Endometrium (tissue), 2 donors: ENCODE results near the gene ARRB1.

Experiments used
- FAIRE-seq: peaks from 2 replicates; lab custom pipeline; 2012; peaks lifted over from hg19 to GRCh38; lab: Jason Lieb, UNC
- donor health status: control.
- donor health status: control.

ARRB1 gene

GRCh38 chr11:75273411-75274391 lies 77.8 kb downstream of the ARRB1 start:
- no peak for FAIRE-seq

DNA sequence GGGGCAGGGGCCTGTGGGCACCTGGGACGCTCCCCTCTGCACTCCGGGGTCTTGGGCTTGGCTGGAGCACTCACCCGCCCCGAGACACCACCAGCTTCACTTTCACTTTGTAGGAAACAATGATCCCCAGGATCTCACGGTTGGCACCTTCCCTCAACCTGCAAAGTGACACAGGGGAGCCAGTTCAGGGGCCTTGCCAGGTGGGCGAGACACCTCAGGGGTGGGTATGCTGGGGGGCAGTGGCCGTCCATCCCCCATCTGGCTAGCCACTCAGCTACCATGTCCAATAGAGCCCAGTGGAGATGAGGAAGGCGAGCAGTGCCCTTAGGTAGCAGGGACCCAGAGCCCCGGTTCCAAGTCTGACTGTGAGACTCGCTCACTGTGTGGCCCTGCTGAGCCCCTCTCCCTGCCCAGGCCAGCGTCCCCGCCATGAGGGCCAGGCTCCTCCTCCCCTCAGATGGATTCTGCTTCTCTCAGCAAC lies 78.6 kb downstream of the ARRB1 start:
- no peak for FAIRE-seq

DNA sequence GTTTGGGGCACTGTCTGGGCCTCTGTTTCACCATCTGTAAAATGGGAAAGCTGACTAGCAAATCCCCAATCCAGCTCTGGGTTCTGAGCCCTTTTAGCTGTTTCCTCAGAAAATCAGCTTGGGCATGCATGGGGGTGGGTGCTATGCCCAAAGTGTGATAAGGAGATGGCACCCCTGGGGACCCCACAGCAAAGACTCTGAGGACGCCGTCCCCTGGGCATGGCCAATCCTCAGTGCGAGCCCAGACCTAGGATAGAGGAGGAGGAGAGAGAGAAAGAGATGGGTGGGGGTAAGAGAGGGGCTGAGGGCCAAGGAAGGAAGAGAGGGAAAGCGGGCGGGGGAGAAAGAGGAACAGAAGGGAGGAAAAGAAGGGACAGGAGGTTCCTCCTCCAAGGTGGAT lies 79.1 kb downstream of the ARRB1 start:
- FAIRE-seq: no peak

DNA sequence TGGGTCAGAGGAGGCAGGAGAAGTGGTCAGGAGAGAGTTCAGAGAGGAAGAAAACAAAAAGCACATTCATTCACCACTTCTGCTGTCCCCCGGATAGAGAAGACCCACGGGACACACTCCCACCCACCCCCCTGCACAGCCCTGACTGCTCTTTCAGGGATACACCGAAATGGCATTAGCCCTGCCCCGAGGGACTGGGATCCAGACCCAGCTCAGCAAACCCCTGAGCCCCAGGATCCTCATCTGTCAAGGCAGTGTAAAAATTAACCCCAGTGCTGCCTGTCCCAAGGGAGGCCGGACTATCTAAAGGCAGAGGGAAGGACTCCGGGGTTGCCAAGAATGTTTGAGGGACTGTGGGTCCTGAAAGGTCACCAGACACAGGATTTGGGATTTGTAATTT lies 79.7 kb downstream of the ARRB1 start:
- FAIRE-seq: no peak

DNA sequence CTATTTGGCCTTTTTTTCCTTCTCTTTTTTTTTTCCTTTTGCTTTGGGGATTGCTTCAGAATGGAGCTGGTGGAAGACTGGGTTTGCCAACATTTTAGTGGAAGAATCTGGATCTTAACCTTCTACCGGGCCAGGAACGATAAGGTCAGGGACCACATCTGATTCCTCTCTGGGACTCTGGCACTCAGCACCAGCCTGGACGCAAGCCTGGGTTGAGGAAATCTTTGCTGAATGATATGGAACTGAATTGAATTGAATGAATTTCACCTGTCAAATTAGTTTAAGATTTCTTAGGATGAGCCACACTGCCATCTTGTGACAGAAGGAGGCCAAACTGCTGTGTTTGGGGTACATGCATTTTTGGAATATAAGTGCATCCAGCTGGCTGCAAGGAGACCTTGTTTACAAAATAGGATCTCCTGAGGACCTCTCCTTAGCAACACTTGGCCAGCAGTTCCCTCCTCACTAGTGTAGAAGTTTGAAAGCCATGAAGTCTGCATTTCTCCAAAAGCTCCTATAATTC lies 80.5 kb downstream of the ARRB1 start:
- no peak for FAIRE-seq

GRCh38 chr11:75269896-75270295 lies 81.6 kb downstream of the ARRB1 start:
- no peak for FAIRE-seq

- FAIRE-seq: no peak
Measured at GRCh38 chr11:75269367-75269660, 82.1 kb downstream of the ARRB1 start.

- no peak for FAIRE-seq
Measured at GRCh38 chr11:75268626-75269366, 82.7 kb downstream of the ARRB1 start.

GRCh38 chr11:75267171-75267970 lies 84.1 kb downstream of the ARRB1 start:
- FAIRE-seq: no peak

DNA sequence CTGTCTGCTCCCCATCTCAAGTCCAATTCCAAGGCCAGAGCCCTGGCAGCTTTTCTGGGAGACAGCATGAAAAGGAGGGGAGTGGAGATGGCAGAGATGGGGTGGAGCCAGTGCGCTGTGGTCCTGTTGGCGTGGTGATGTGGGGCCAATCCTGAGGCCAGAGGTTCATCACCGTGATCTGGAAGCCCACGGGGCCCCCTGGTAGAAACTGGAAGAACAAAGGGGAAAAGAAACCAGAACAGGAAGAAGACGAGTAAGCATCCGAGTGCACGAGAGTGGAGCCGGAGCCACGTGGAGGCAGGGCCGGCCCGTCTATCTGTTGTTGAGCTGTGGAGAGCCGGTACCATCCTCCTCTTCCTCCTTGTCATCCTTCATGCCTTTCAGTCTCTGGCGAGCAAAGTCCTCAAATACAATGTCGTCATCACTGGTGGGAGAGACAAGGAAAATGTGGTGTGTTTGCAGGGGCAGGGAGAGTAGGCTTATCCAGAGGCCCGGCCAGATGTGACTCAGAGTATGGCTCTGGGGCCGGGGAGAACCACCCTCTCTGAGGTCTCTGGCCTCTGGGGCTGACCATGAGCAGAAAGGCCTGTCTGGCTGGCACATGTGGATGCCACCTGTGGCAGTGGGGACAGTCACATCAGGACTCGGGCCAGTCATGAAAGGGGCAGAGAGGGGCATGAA lies 85.5 kb downstream of the ARRB1 start:
- no peak for FAIRE-seq

DNA sequence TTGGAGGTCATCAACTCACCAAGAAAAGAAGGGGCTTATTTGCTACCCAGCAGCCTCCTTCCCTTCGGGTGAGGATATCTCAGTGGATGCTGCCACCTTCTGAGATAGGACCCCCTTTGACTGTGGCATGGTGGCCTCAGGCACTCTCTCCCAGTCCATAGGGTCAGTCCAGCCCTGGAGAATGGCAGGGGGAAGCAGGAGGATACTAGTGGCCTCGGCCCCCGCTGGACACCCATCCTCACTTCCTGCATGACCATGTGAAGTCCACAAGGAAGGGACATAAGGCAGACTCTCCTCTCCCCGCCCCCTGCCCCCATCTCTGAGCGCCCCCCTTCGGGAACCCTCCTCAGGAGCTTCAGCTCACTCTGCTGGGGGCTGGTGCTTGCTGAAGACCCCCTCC lies 86.5 kb downstream of the ARRB1 start:
- FAIRE-seq: no peak

DNA sequence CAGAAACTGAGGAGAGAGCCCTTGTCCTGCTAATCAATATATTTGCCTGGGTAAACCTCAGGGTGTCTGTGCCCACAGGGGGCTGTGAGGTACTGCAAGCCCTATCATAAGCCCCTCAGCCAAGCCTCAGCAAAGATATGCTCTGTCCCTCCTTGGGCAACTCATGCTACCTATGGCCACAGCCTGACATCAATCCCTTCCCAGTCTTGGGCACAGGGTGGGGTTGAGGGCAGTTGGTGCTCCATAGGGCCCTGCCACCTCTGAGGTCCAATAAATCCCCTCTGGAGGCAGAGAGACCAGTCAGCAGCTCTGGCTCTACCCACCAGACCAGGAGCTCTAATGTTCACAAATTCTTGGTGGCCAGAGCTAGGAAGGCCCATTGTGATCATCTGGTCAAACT lies 87.1 kb downstream of the ARRB1 start:
- no peak for FAIRE-seq

DNA sequence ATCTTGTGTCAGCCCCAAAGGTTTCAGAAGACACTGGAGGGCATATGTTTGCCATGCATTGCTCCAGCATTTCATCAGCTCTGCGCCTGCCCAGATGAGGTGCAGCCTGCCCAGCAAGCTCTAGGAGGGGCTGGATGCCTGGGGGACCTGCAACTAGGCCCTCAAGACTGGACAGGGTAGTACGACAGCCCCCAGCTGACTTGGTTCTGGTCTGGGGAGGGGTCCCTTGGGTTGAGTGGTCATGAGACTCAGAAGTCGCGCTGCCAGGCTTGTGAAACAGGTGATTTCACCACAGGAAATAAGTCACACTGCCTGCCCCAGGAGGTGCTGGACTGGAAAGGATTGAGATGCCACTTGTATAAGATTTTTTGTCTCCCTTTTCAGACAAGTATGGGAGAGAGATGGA lies 87.5 kb downstream of the ARRB1 start:
- FAIRE-seq: no peak

DNA sequence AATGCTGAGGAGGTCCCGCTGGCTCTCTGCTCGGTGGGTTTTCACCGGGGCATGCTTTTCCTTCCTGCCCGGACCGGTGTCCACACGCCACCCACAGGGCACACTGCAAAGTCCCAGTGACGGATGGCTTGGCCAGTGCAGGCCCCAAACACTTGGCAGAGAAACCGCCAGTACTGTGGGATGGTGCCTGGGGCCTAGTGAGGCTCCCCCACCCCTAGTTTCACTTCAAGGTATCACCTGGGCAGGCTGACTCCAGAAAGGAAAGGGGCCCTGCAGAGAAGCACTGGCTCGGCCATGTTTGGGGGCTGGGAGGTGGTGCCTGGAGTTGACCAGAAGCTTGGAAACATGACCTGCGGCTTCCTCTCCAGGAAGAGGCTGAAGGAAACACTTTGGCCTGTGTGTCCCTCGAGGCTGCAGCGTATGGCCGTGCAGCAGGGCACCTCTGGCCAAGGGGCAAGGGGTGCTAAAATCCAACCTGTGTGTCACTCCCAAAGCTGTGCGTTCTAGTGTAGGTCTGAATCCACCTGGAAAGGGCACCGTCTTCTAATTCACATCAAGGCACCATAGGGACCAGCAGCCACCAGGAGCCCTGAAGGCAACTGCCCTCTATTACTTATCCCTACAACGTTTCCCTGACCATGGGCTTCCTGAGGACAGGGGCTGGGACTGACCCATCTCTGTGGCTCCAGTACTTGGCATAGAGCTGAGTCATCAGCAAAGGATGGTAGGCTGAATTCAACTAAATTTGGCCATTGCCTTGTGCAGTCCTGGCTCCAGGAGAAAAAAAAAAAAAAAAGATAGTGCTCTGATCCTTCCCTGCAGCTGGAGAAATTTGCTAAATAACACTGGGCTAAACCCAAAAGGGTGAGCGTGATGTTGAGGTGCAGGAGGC lies 88.3 kb downstream of the ARRB1 start:
- no peak for FAIRE-seq

GRCh38 chr11:75262436-75262835 lies 89.0 kb downstream of the ARRB1 start:
- no peak for FAIRE-seq

GRCh38 chr11:75261902-75262361 lies 89.5 kb downstream of the ARRB1 start:
- no peak for FAIRE-seq

DNA sequence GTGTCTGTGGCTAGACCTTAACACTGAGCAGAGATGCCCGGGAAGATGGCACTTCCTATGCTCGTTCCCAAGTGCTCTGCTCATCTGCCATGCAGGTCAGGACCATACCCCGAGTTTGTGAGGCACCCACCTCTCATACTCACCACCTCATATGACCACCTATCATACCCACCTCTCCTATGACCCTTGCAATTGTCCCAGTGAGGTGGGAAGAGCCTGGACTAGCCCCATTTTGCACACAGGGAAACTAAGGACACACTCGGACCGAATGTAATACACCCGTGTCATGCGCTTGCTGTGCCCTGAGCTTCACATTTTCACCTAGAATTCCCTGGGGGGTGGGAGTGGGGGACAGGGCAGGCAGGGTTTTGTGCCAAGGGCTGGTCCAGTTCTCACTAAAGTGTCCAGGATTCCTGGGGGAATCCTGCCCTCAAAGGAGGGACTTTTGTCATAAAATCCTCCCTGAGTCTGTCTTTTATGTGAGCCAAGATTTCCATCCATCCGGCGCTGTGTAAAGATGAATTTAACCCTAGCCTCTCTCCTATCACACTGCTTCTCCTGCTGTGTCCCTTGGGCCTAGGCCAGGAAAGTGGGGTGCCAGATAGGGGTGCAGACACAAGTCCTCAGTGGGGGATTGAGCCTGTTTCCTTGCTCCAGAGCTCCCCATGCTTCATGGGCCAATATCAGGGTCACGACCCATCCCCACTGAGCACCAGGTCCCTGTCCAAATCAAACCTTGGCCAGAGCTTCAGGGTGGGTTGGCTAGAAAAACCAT lies 90.9 kb downstream of the ARRB1 start:
- FAIRE-seq: no peak

- FAIRE-seq: no peak
Measured at GRCh38 chr11:75254326-75254725, 97.1 kb downstream of the ARRB1 start.

GRCh38 chr11:75249704-75250103 lies 101.8 kb downstream of the ARRB1 start:
- no peak for FAIRE-seq

DNA sequence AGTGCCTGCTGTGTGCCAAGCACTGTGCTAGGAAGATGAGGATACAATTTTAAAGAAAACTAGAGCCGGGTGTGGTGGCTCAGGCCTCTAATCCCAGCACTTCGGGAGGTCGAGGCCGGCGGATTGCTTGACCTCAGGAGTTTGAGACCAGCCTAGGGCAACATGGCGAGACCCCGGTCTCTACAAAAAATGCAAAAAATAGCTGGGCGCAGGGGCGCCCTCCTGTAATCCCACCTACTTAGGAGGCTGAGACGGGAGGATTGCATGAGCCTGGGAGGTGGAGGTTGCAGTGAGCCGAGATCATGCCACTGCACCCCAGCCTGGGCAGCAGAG lies 102.6 kb downstream of the ARRB1 start:
- FAIRE-seq: no peak
